HG02610 (cell line): ENCODE results near the gene SOWAHA.
"Not testable (repeated sequence)": the region's sequence is repeated elsewhere in the genome, so short reads cannot be mapped to it uniquely, and the experiment has no call there.

Source experiments
- ATAC-seq: cut with Tn5 transposase; IDR thresholded peaks from one replicate; pipeline ENCODE4 v1.9.1; 2021; ENCODE audit warnings: mild to moderate bottlenecking, moderate library complexity; ENCODE audit not compliant: unreplicated experiment

SOWAHA gene

DNA sequence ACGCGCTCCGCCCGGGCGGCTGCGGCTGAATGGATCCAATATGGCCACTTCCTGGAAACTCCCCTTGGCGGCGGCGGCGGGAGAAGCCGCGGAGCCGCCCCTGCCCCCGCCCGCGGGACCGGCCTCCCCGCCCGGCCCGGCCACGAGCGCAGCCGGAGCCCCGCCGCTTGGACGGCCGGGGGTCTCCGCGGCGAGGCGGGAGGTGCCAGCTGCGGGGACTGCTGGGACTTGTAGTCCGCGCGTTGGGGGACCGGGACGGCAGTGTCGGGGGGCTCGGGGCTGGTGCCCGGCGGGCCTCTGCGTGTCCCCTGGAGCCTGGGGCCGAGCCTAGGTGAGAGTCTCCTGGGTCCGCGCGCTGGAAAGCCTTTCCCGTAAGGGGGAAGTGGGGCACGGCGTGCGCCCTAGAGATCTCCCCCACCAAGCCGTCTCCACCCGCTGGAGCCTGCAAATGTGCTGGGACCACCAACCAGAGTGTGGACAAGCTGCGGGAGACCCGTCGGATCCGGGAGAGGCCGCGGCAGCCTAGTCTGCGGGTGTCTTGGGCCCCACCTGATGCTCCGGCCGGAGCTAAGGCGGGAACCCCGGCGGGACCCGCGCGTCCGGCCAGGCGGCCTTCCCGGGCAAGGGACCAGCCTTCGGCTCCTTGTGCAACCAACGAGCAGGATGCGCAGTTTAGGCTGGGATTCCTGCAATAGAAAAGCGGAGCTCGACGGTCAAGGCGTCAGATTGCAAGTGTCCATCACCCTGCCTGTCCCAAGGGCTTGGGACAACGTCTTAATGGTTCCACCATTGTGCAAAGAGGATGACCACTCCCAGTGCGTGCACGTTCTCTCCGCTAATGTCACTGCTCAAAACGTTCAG is 35.7 kb upstream of the SOWAHA start, which contains the start of gene SEPTIN8:
Gene SEPTIN8, minus strand, starts transcription at position 31 of the 861 bp plus-strand sequence. CDS start 102 bp downstream, outside the sequence.
- ATAC-seq: peak; percentile 57

GRCh38 chr5:132778129-132778528 is 35.0 kb upstream of the SOWAHA start:
- no peak for ATAC-seq

GRCh38 chr5:132778856-132779255 is 34.2 kb upstream of the SOWAHA start:
- no peak for ATAC-seq

DNA sequence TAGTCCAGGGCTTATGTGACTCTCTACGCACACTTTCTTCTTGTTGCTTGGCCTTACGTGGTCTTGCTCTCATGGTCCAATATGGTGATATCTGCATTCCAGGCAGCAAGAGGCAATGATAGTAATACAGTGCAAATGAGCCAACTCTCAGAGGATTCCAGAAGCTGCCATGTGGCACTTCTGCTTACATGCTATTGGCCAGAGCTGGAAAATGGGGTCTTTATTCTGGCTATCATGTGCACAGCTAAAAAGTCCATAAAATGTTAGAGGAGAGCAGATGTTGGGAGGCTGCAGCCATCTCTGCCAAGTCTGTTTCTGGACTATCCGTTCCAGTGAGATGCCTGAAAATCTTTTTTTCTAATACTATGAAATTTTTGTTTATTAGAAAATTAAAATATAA is 33.1 kb upstream of the SOWAHA start:
- no peak for ATAC-seq

DNA sequence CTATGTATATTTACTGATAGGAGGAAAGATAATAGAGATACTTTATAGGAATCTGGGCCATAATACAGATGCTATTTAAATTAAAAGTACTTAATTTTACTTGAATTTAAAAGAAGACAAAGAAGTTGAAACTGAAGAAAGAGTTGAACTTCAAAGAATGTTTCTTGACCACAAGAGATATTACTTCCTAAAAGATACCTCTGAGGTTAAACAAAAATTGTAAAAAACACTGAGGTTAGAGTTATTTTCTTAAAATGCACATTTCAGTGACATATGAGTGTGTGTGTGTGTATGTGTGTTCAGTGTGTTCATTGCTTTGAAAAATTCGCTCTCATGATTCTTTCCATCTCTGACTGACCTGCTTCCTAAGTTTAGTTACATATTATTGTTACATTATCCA is 32.5 kb upstream of the SOWAHA start:
- no peak for ATAC-seq

DNA sequence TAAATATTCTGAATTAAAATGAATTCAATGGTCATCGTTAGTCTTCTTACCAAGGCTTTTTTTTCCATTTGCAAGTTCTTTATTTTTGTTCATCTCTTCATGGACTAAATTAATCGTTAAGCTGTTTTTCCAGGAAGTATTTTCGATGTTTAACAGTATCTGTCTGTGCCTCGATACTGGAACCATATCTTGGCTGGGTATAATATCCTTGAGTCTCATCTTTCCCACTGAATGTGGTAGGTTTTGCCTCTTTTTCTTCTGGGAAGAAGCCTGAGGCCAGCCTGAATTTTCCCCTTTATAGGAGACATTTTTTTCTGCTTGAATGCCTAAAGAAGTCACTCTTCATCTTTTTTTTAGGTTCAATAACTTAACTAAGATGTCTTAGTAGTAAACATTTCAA is 32.1 kb upstream of the SOWAHA start:
- no peak for ATAC-seq

- no peak for ATAC-seq
Observed at GRCh38 chr5:132782101-132782500, 31.0 kb upstream of the SOWAHA start.

DNA sequence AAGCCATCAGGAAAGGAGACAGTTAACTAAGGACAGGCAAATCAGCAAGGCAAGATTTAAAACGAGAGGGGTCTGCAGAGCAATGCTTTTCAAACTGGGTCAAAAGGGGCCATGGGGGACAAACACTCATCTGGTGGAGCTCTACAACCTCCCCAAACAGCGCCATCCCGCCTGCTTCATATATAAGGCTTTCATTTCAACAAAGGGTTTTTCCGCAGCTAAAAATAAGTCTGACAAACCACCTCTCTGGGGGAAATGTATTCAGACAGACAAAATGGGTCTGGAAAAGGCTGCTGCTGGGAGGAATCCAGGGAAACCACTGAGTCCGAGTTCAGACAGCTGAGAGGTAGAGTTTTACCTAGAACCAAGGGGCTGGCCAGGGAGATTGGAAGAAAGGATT is 27.7 kb upstream of the SOWAHA start:
- no peak for ATAC-seq

DNA sequence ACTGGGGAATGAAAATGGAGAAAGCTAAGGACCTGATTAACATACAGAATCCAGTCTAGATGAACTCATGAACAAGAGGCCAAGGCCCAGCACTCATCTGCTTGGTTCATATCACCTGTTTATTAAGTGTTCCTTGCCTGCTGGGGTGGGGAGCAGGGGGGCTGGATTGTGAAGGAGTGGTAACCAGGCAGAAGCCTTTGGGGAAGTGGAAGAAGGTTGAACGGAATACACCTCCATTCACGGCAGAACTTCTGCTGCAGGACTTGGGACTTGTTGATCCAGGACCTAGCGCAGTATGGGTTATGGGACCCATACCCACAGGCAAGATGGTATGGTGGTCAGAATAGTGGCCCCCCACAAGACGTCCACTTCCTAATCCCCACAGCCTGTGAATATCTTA is 27.2 kb upstream of the SOWAHA start:
- ATAC-seq: no peak

GRCh38 chr5:132787076-132787475 is 26.0 kb upstream of the SOWAHA start:
- no peak for ATAC-seq

DNA sequence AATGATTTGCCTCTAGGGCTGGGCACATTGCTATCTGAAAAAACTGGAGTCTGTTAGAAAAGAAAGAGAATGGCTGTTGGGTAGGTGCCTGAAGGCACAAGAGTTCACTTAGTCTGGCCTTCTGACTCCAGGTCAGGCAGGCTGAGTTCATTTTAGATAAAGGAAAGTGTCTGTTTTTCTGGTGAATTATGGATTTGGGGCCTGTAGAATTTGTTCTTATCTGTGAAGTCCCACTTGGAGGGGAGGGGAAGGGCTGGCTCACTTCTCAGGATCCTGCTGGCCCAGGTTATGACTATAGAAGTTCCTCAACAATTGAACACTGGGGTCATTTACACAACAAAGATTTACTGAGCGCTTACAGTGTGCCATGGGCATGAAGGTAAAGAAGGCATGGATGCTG is 24.6 kb upstream of the SOWAHA start:
- ATAC-seq: no peak

- no peak for ATAC-seq
Observed at GRCh38 chr5:132788990-132789886, 23.9 kb upstream of the SOWAHA start.

- no peak for ATAC-seq
Observed at GRCh38 chr5:132790201-132790865, 22.8 kb upstream of the SOWAHA start.

GRCh38 chr5:132791026-132791425 is 22.1 kb upstream of the SOWAHA start:
- ATAC-seq: no peak

DNA sequence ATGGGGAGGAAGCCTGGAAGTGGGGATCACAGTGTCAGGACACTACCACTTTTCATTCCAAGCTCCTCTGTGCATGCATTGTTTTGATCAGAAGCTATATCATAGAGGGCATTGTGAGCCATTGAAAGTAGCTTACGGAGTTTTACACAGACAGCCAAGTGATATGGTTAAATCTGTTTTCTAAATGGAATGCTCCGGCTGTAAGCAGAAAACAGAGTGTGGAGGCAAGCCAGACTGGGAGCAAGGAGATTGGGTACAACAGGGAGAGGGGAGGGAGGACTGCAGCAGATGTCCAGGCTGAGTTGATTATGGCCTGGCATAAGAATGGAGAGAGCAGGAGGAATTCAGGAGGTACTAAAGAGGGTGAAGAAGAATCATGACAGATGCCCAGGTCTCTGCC is 15.5 kb upstream of the SOWAHA start:
- no peak for ATAC-seq

DNA sequence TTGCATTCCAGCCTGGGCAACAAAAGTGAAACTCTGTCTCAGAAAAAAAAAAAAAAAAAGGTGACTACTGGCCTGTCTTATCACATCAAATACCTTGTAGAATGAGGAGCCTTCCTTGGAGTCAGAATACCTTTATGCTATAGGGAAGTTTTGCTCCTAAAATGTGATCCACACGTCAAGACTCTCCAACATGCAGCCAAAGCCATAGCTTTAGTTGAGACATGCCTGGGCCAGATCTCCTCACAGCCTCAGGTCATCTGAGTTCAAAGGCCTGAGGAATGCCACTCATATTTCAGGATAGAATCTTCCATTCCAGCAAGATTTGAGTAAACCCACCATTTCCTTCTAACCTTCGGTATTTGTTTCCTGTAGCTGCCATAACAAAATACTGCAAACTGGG is 13.7 kb upstream of the SOWAHA start:
- ATAC-seq: no peak

DNA sequence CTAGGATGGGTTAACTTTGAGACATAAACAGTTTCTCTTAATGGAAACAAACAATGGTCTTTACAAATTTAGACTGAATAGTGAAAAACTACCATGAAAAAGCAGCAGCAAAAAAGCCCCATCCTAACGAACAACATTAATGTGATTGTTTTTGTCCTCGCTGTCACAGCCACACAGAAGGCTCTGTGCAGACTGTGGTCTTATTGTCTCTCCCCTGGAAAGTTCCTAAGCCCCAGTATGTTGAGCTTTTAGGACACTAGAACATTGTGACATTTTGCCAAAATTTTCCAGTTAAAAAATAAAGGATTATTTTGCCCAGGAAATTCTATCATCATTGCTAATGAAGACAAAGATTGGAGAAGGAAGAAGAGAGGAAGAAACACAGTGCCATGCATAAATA is 12.6 kb upstream of the SOWAHA start:
- ATAC-seq: no peak

- ATAC-seq: no peak
Observed at GRCh38 chr5:132802044-132802684, 10.9 kb upstream of the SOWAHA start.

GRCh38 chr5:132802685-132803066 is 10.4 kb upstream of the SOWAHA start:
- ATAC-seq: not testable (repeated sequence)

DNA sequence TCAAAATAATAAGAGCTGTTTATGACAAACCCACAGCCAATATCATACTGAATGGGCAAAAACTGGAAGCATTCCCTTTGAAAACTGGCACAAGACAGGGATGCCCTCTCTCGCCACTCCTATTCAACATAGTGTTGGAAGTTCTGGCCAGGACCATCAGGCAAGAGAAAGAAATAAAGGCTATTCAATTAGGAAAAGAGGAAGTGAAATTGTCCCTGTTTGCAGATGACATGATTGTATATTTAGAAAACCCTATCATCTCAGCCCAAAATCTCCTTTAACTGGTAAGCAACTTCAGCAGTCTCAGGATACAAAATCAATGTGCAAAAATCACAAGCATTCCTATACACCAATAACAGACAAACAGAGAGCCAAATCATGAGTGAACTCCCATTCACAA is 8.9 kb upstream of the SOWAHA start:
- not testable (repeated sequence) for ATAC-seq

DNA sequence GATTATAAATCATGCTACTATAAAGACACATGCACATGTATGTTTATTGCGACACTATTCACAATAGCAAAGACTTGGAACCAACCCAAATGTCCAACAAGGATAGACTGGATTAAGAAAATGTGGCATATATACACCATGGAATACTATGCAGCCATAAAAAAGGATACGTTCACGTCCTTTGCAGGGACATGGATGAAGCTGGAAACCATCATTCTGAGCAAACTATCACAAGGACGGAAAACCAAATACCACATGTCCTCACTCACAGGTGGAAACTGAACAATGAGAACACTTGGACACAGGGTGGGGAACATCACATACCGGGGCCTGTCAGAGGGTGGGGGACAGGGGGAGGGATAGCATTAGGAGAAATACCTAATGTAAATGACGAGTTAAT is 7.2 kb upstream of the SOWAHA start:
- ATAC-seq: not testable (repeated sequence)
